H1 (cell line): Measurements from ENCODE around the gene RGS21. TPM values are rescaled to one million over a fixed set of nuclear protein-coding genes. Genes with fewer than 3 reads are reported as not detected.

Source experiments
- CTCF ChIA-PET: fragments of 300-600 bp; sonication (Branson Sonifier 250); formaldehyde crosslinking; loops from one replicate; lab custom pipeline; 2021; ENCODE audit not compliant: partially characterized antibody; lab: Charles Lee
- POLR2A ChIA-PET: fragments of 300-600 bp; sonication (Branson Sonifier 250); formaldehyde crosslinking; loops from one replicate; lab custom pipeline; 2021; ENCODE audit warnings: inconsistent platforms; ENCODE audit not compliant: partially characterized antibody; lab: Charles Lee
- DNase-seq, 2 experiments: peaks; one replicate each; pipeline versions ENCODE4 v3.0.0 to v3.0.0-alpha.2; 2010 to 2022; ENCODE audit warnings: low spot score in 2 of 2, low read depth in 1 of 2, mixed read lengths in 1 of 2
- FAIRE-seq: peaks from 2 replicates; lab custom pipeline; 2011; peaks lifted over from hg19 to GRCh38; lab: Jason Lieb, UNC
- H2AFZ ChIP-seq: 2 replicates; pipeline ENCODE4 v1.8.1; 2012; ENCODE audit warnings: low read length, inconsistent platforms
- H2AK5ac ChIP-seq: 2 replicates; pipeline ENCODE4 v1.6.1; 2013; ENCODE audit warnings: low read depth, low read length
- H2BK120ac ChIP-seq: replicated peaks from 2 replicates; pipeline ENCODE3; 2013; ENCODE audit warnings: low read depth, low read length, inconsistent platforms
- H2BK12ac ChIP-seq: 2 replicates; pipeline ENCODE4 v1.6.1; 2013; ENCODE audit warnings: low read depth, low read length
- H2BK15ac ChIP-seq: 2 replicates; pipeline ENCODE4 v1.6.1; 2013; ENCODE audit warnings: low read length
- H2BK20ac ChIP-seq: 2 replicates; pipeline ENCODE4 v1.6.1; 2013; ENCODE audit warnings: low read length
- H2BK5ac ChIP-seq: 2 replicates; pipeline ENCODE4 v1.6.1; 2013; ENCODE audit warnings: low read depth, low read length
- H3K14ac ChIP-seq: 2 replicates; pipeline ENCODE4 v1.6.1; 2013; ENCODE audit warnings: inconsistent platforms; ENCODE audit not compliant: insufficient read length
- H3K18ac ChIP-seq: 2 replicates; pipeline ENCODE4 v1.6.1; 2013; ENCODE audit warnings: low read length; ENCODE audit errors: extremely low read depth
- H3K23ac ChIP-seq: 2 replicates; pipeline ENCODE4 v1.6.1; 2013; ENCODE audit warnings: inconsistent platforms; ENCODE audit not compliant: insufficient read length
- H3K23me2 ChIP-seq: 2 replicates; pipeline ENCODE4 v1.6.1; 2013; ENCODE audit warnings: low read depth, low read length
- H3K27ac ChIP-seq: 2 replicates; pipeline ENCODE4 v1.6.1; 2011; ENCODE audit warnings: low read depth, low read length, inconsistent platforms
- H3K27me3 ChIP-seq, 4 experiments: replicated peaks in 1 of 4; 1 replicate in 1 of 4; 2 replicates in 3 of 4; pipeline versions ENCODE4 v1.6.1 to v1.8.1; 2011 to 2013; ENCODE audit warnings: low read length in 3 of 4, mild to moderate bottlenecking in 3 of 4, inconsistent platforms in 2 of 4, mixed read lengths in 2 of 4, moderate library complexity in 1 of 4; ENCODE audit not compliant: control insufficient read depth in 3 of 4, insufficient read depth in 3 of 4; ENCODE audit errors: extremely low read depth in 1 of 4
- H3K36me3 ChIP-seq, 4 experiments: 2 replicates each; pipeline versions ENCODE4 v1.6.1 to v1.8.1; 2011 to 2013; ENCODE audit warnings: mild to moderate bottlenecking in 4 of 4, low read length in 3 of 4, moderate library complexity in 2 of 4, control low read depth in 1 of 4, inconsistent platforms in 1 of 4; ENCODE audit not compliant: insufficient read depth in 4 of 4, control insufficient read depth in 2 of 4
- H3K4ac ChIP-seq: replicated peaks from 2 replicates; pipeline ENCODE3; 2013; ENCODE audit warnings: low read length, low read depth, mixed read lengths, inconsistent platforms; ENCODE audit not compliant: insufficient read length
- H3K4me1 ChIP-seq, 4 experiments: replicated peaks in 1 of 4; 1 replicate in 1 of 4; 2 replicates in 3 of 4; pipeline versions ENCODE4 v1.6.1 to v1.8.1; 2011 to 2013; ENCODE audit warnings: low read length in 3 of 4, inconsistent platforms in 2 of 4, mixed read lengths in 1 of 4; ENCODE audit not compliant: insufficient read depth in 4 of 4, control insufficient read depth in 3 of 4
- H3K4me2 ChIP-seq, 2 experiments: 2 replicates each; pipeline versions ENCODE4 v1.6.1 to v1.8.1; 2011 to 2013; ENCODE audit warnings: low read depth in 2 of 2, low read length in 2 of 2, control low read depth in 1 of 2, inconsistent platforms in 1 of 2, mild to moderate bottlenecking in 1 of 2; ENCODE audit not compliant: insufficient read depth in 1 of 2
- H3K4me3 ChIP-seq, 4 experiments: fragments of 200-600, 300-600 bp in 1 of 4; sonication (generic), shearing (Covaris generic), sonication (Bioruptor Twin) in 1 of 4; 2 replicates each; pipeline versions ENCODE4 v1.5.1 to v1.8.1; 2011 to 2016; ENCODE audit warnings: low read length in 4 of 4, low read depth in 3 of 4, control low read depth in 2 of 4, inconsistent platforms in 2 of 4, mild to moderate bottlenecking in 2 of 4, mixed read lengths in 1 of 4, moderate library complexity in 1 of 4; ENCODE audit not compliant: insufficient read depth in 2 of 4; ENCODE audit errors: extremely low read depth in 1 of 4
- H3K56ac ChIP-seq: replicated peaks from 2 replicates; pipeline ENCODE3; 2013; ENCODE audit warnings: low read depth, mild to moderate bottlenecking, mixed read lengths, low read length, inconsistent platforms; ENCODE audit not compliant: insufficient read length
- H3K79me1 ChIP-seq: 2 replicates; pipeline ENCODE4 v1.6.1; 2013; ENCODE audit warnings: low read depth, low read length, control low read depth
- H3K79me2 ChIP-seq, 2 experiments: 2 replicates each; pipeline versions ENCODE4 v1.6.1 to v1.8.1; 2012 to 2013; ENCODE audit warnings: low read length in 2 of 2, mild to moderate bottlenecking in 2 of 2, inconsistent platforms in 1 of 2; ENCODE audit not compliant: insufficient read depth in 2 of 2, control insufficient read depth in 1 of 2
- H3K9ac ChIP-seq, 4 experiments: replicated peaks in 1 of 4; 1 replicate in 1 of 4; 2 replicates in 3 of 4; pipeline versions ENCODE4 v1.6.1 to v1.8.1; 2011 to 2013; ENCODE audit warnings: low read depth in 3 of 4, low read length in 3 of 4, control low read depth in 2 of 4, mild to moderate bottlenecking in 2 of 4, moderate library complexity in 2 of 4, inconsistent platforms in 1 of 4; ENCODE audit errors: extremely low read depth in 1 of 4
- H3K9me3 ChIP-seq, 2 experiments: 2 replicates each; pipeline versions ENCODE4 v1.6.1 to v1.8.1; 2012 to 2013; ENCODE audit warnings: mild to moderate bottlenecking in 2 of 2, moderate library complexity in 2 of 2, control low read depth in 1 of 2, inconsistent platforms in 1 of 2, low read depth in 1 of 2, low read length in 1 of 2, mixed read lengths in 1 of 2; ENCODE audit not compliant: insufficient read depth in 2 of 2
- H4K20me1 ChIP-seq, 2 experiments: replicated peaks in 1 of 2; 2 replicates each; pipeline versions ENCODE3 to v1.8.1; 2011 to 2013; ENCODE audit warnings: inconsistent platforms in 2 of 2, low read length in 2 of 2, mild to moderate bottlenecking in 1 of 2; ENCODE audit not compliant: insufficient read depth in 2 of 2, control insufficient read depth in 1 of 2
- H4K5ac ChIP-seq: 2 replicates; pipeline ENCODE4 v1.6.1; 2013; ENCODE audit warnings: low read length, low read depth, mixed read lengths, inconsistent platforms; ENCODE audit not compliant: insufficient read length
- H4K8ac ChIP-seq: 2 replicates; pipeline ENCODE4 v1.8.0; 2013; ENCODE audit warnings: mild to moderate bottlenecking, moderate library complexity, low read length, inconsistent platforms; ENCODE audit not compliant: insufficient read depth; ENCODE audit errors: extremely low read depth
- H4K91ac ChIP-seq: replicated peaks from 2 replicates; pipeline ENCODE3; 2013; ENCODE audit warnings: low read length, mixed read lengths, inconsistent platforms; ENCODE audit not compliant: insufficient read length
- BRCA1 ChIP-seq: IDR thresholded peaks from 2 replicates; pipeline ENCODE4 v1.6.1; 2012; ENCODE audit warnings: low read depth, low read length, improper control_type of control experiment
- GTF2F1 ChIP-seq: IDR thresholded peaks from 2 replicates; pipeline ENCODE4 v1.6.1; 2012; ENCODE audit warnings: low read depth, low read length, improper control_type of control experiment, borderline replicate concordance
- HDAC2 ChIP-seq, 2 experiments: fragments of 300-600 bp in 1 of 2; sonication (generic) in 1 of 2; IDR thresholded peaks; 2 replicates each; pipeline ENCODE4 v1.6.1; 2011 to 2012; ENCODE audit warnings: low read depth in 2 of 2, low read length in 2 of 2, mild to moderate bottlenecking in 2 of 2, moderate library complexity in 2 of 2, borderline replicate concordance in 1 of 2, inconsistent platforms in 1 of 2
- SAP30 ChIP-seq: fragments of 300-600 bp; sonication (generic); IDR thresholded peaks from 2 replicates; pipeline ENCODE4 v1.7.1; 2012; ENCODE audit warnings: low read length, moderate library complexity, mild to moderate bottlenecking, inconsistent platforms; ENCODE audit not compliant: insufficient read depth, insufficient replicate concordance
- SUZ12 ChIP-seq: fragments of 200-600 bp; sonication (generic); IDR thresholded peaks from 2 replicates; pipeline ENCODE4 v1.6.1; 2012; ENCODE audit warnings: mild to moderate bottlenecking, inconsistent platforms, low read length, moderate library complexity, mixed read lengths
- YY1 ChIP-seq: IDR thresholded peaks from 2 replicates; pipeline ENCODE4 v1.6.1; 2011; ENCODE audit warnings: low read depth, mild to moderate bottlenecking, low read length
- WGBS, 2 experiments: shearing (Covaris generic) in 1 of 2; methylation state at CpG; one replicate each; pipeline versions ENCODE4 v1.1.6 to v1.1.7; 2013 to 2015; ENCODE audit warnings: low lambda C conversion rate in 2 of 2, mixed read lengths in 2 of 2, inconsistent platforms in 1 of 2, low coverage in 1 of 2, missing lambda C conversion rate in 1 of 2; ENCODE audit not compliant: insufficient replicate concordance in 2 of 2, insufficient coverage in 1 of 2, insufficient read length in 1 of 2; ENCODE audit errors: extremely low coverage in 1 of 2, missing lambda C conversion rate in 1 of 2; 5-methylcytosine and 5-hydroxymethylcytosine counted together
- polyA plus RNA-seq, 7 experiments: library from polyadenylated mRNA; depleted of rRNA in 3 of 7; stranded (reverse) in 5 of 7; unstranded in 2 of 7; fragments of >200 nt in 5 of 7; fragments of 200-250 nt in 2 of 7; gene quantifications; 1 replicate in 5 of 7; 2 replicates in 1 of 7; 4 replicates in 1 of 7; pipeline versions ENCODE4 v1.2.1 to v1.2.3, GENCODE V29; 2011 to 2013; ENCODE audit warnings: missing spikeins in 2 of 7, mixed read lengths in 2 of 7
- total RNA-seq: library from RNA; stranded (reverse); fragmentation: NEBNext Ultra II Directional; extraction: Animal tissue kit (Norgen Biotek cat#: 25700); gene quantifications from 2 replicates; pipeline ENCODE4 v1.2.1, GENCODE V29; 2021
- TF ChIP-seq, protein P1 (sequence below): IDR thresholded peaks from 2 replicates; pipeline ENCODE4 v1.6.1; 2012; ENCODE audit warnings: inconsistent platforms

Gene RGS21
- total and polyA plus RNA-seq, 2 of the 8 experiments (the other 6 are each of a cell fraction or from before 2014, with no cell fraction given), result not detected

DNA sequence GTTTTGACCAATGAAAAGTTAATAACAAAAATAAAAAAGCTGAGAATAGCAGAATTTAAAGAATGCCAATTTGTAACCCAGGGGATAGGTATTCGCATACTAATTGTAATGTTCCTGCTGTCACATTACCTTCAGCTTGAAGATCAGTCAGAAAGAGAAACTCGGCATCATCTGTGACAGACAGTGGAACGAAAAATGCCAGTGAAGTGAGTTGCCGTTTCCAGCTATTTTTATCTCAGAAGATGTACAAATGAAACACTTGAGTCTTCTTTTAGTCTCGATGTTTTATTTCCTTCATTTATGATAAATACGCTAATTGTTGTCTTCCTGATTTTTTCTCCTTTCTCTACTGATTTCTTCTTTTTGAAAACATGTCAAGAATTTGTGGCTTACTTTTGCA lies 26.1 kb downstream of the RGS21 start:
- Histone ChIP-seq H2BK120ac (no peak overlapping the region), H3K18ac (no peak overlapping the region), H4K8ac (no peak overlapping the region), H3K9ac (no peak overlapping the region), H3K9me3 (peaks cover 0 to 2% of the 10 kb centered on the region in 2 experiments; a peak in 1 of 4 replicates), H3K79me1 (no peaks in the 10 kb centered on the region), H3K23ac (no peak overlapping the region), H2AK5ac (no peak overlapping the region), H3K79me2 (no peaks in the 10 kb centered on the region), H2BK20ac (no peak overlapping the region), H3K4me1 (peaks cover 0 to 2% (median 0%) of the 10 kb centered on the region in 4 experiments; a peak in 1 of 7 replicates), H3K4me2 (no peak overlapping the region), H2AFZ (no peak overlapping the region), H3K4me3 (no peak overlapping the region), H4K20me1 (no peaks in the 10 kb centered on the region), H4K91ac (no peak overlapping the region), H3K56ac (no peak overlapping the region), H4K5ac (no peak overlapping the region), H2BK15ac (no peak overlapping the region), H2BK5ac (no peak overlapping the region), H3K23me2 (no peaks in the 10 kb centered on the region), H3K27ac (no peak overlapping the region), H3K4ac (no peak overlapping the region), H3K14ac (no peak overlapping the region), H2BK12ac (no peak overlapping the region), H3K27me3 (no peaks in the 10 kb centered on the region), H3K36me3 (no peaks in the 10 kb centered on the region; a peak in 1 of 8 replicates)
- DNase-seq, result no peak
- FAIRE-seq, result no peak
- 84% methylated on average over 6 of the region's 6 CpGs; no CpG with 5 or more reads in 1 of the 2 experiments for WGBS, 2 experiments
- CTCF ChIA-PET, result interaction anchor here (1.0 to 1.2 kb wide), 2 partner anchors 14 to 349 kb away, joined by 3 read pairs; no protein-coding TSS in a partner anchor
- POLR2A ChIA-PET, result no interaction called here
- no peak for TF ChIP-seq GTF2F1
- TF ChIP-seq, protein P1, sequence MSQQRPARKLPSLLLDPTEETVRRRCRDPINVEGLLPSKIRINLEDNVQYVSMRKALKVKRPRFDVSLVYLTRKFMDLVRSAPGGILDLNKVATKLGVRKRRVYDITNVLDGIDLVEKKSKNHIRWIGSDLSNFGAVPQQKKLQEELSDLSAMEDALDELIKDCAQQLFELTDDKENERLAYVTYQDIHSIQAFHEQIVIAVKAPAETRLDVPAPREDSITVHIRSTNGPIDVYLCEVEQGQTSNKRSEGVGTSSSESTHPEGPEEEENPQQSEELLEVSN, result no peak
- no peak for TF ChIP-seq SAP30
- TF ChIP-seq HDAC2 (IDR thresholded peaks at IDR 0.05; ENCODE audit: borderline replicate concordance in 1 of 2, low read depth in 2 of 2, low read length in 2 of 2), result no peak
- no peak for TF ChIP-seq BRCA1
- TF ChIP-seq SUZ12, result no peak
- no peak for TF ChIP-seq YY1
